Measurements from ENCODE around the gene BCL11B.

The BCL11B gene

DNA sequence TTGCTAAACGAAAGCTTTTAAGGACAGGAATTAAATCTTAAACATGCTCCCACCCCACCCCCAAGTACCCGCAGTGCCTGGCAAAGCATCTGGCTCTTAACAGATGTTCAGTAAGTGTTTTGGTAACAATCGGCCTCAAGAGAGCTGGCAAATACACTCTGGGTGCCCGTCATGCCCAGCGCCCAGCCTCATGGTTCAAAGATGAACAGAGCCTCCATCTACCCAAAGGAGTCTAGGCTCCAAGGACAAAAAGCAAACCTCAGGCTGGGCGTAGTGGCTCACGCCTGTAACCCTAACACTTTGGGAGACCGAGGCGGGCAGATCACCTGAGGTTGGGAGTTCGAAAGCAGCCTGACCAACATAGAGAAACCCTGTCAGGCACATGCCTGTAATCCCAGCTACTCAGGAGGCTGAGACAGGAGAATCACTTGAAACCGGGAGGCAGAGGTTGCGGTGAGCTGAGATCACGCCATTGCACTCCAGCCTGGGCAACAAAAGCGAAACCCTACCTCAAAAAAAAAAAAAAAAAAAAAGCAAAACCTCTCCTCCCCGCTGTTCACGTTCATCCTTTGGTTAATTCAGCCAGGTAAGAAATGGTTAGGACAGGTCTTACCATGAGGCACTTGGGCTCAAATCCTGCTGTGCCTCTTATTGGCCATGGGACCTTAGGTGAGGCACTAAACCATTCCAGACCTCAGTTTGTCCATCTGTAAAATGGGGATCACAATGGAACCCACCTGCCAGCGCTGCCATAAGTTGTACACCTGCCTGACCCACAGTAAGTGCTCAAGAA lies 151.3 kb downstream of the BCL11B start:
- Histone ChIP-seq H3K27ac (ENCODE audit: low read depth, low read length, severe bottlenecking) (no peak overlapping the region), H3K36me3 (ENCODE audit: control insufficient read depth, insufficient read depth, low read length) (no peaks in the 10 kb centered on the region), H3K4me3 (ENCODE audit: extremely low read depth, insufficient read depth, low read length, poor library complexity, severe bottlenecking) (no peak overlapping the region), H3K4me1 (ENCODE audit: control insufficient read depth, insufficient read depth, low read length, poor library complexity, severe bottlenecking) (no peaks in the 10 kb centered on the region), H3K9me3 (ENCODE audit: control insufficient read depth, low read length) (no peaks in the 10 kb centered on the region)
- 88 to 91% methylated on average over 9 to 11 of the region's 17 CpGs for WGBS, 2 experiments (ENCODE audit: insufficient coverage in 2 of 2)

GRCh38 chr14:99119554-99120525 lies 152.2 kb downstream of the BCL11B start:
- H3K4me3 ChIP-seq (ENCODE audit: extremely low read depth, insufficient read depth, low read length, poor library complexity, severe bottlenecking): no peak overlapping the region
- 85 to 94% methylated on average over 9 of the region's 18 CpGs for WGBS, 2 experiments (ENCODE audit: insufficient coverage in 2 of 2)
- no peaks in the 10 kb centered on the region for H3K9me3 ChIP-seq (ENCODE audit: control insufficient read depth, low read length)
- no peaks in the 10 kb centered on the region for H3K4me1 ChIP-seq (ENCODE audit: control insufficient read depth, insufficient read depth, low read length, poor library complexity, severe bottlenecking)
- H3K27ac ChIP-seq (ENCODE audit: low read depth, low read length, severe bottlenecking): no peak overlapping the region
- no peaks in the 10 kb centered on the region for H3K36me3 ChIP-seq (ENCODE audit: control insufficient read depth, insufficient read depth, low read length)
